HS-27A (cell line): ENCODE measurements around the gene ADCYAP1R1.

ENCODE experiments used
- DNase-seq: peaks from one replicate; pipeline ENCODE4 v3.0.0-alpha.2; 2012; ENCODE audit warnings: low read depth, missing footprints

ADCYAP1R1 gene

DNA sequence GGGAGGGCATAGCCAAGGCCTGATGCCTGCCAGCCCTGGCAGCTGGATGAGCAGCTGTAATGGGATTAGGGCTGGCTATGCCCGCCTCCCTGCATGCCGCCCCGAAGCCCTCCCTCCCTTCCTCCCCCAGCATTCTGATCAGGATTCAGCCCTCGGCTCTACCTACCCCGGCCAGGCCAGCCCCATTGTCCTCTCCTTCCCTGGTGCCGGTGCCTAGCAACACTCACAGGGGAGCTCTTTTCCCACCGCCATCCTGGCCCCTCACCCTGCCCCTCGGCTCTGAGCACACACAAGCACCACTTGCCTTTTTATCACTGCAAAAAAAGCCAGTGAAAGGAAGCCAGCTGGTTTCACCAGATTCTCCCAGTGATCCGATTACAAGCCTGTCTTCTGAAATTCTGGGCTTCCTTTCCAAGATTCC lies 9.0 kb upstream of the ADCYAP1R1 start:
- no peak for DNase-seq

DNA sequence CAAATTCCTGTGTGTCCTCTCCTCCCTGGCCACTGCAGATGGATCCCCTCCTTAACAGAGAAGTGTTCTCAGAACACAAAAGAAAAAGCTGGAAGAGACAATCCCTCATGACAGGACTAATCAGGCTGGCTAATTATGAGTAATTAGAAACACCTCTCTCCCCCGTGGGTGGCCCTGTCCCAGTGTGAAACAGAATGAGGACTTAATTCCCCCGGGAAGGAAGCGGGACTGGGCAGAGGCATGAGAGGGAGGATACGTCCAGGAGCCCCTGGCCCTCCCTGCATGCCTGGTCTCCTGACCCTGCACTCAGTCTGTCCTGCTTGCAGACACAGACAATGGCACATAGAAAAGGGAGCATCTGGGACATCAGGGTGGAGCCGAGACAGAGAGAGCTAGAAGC lies 7.6 kb upstream of the ADCYAP1R1 start:
- DNase-seq: no peak

DNA sequence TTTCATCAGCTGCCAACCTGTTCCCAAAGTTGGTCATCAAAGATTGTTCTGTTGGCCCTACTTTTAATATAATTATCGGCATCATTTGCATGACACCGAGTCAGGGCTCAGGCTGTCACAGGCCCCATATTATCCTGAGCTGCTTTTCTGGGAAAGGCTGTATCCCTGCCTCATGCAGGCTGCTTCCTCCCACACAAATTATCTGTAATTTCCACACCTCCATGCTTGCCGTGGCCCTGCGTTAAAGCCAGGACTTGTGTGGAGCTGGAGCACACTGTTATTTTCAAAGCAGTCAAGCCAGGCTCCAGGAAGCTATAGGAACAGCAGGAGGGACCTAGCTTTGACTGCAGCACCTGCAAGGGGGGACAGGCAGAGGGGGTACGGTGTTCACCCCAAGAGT lies 5.4 kb upstream of the ADCYAP1R1 start:
- no peak for DNase-seq

DNA sequence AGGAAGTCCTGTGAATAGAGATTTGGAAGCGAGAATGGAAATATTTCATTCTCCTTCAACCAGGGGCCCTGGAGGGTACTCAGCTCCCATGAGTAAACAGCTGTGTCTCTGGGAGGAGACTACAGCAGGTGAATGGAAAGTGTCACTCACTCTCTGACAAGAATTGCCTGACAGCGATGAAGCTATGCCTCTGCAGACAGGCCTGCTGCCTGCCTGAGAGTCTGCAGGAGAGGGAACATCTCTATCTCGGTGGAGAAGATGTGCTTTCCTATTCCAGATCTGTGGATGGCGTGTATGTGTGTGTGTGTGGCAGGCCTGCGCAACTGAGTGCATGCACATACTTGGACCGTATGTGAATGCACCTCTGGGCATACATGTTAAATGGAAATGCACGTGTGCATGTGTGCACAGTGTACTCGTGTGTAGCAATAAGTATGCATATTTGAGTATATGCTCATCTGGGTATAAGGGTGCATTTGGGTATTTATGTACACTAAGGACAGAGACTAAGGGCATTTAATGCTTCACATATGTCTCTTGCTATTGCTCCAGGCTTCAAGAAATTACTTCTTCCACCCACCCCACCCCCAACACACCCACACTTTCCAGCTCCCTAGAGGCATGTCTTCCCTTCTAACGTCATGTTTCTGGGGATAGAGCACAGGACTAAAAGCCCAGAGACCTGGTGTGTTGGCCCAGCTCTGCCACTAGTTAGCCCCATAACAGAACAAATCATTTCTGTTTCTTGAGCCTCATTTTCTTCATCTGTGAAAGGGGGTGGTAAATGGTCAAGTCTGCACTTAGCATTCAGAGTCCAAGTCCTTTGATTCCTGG lies 4.6 kb upstream of the ADCYAP1R1 start:
- no peak for DNase-seq

DNA sequence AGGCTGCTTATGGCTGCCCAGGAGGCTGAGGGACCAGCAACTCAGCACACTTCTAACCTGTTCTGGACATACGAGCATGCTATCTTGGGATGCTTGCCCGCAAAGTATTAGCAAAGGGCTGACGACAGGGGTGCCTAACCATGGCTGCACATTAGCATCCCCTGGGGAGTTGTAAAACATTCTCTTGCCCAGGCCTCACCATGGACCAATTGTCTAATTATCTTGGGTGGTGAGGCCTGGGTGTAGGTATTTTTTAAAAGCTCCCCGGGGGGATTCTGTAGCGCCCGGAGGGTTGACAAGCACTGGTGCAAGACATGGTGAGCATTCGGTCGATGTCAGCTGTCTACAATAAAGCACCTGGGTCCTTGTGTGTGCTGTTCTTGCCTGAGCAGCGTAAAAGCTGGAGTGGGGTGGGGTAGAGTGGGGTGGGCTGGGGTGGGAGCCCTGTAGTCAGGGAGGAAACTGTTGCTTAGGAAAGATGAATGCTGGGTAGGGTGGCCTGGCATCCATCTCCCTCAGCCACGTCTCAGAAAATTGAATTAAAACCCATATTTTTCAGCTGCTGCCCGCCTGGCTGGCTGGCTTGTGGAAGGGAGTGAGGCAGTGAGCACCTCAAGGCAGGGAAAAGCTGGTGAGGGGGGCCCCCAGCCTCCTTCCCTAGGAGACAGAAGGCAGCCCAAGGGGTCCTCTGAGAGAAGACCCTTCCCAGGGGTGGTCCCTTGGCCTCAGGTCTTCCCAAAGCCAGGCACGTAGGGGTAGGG lies 2.9 kb upstream of the ADCYAP1R1 start:
- DNase-seq: no peak

DNA sequence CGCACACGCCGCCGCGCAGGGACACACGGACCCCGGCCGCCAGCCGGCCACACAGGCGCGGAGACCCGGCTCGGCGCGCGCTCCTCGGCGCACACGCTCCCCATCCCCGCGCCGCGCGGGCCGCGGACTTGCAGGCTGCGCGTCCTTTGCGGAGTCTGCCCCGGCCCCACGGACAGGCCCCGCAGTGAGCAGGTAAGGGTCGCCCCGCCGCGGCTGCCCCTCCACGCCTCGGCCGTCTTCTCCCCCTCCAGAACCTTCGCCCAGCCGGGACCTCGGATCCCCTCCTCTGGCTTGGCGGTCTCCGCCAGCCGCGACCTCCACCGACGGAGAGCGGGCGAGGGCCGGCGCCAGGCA lies 356 bp downstream of the ADCYAP1R1 start:
- DNase-seq: no peak

DNA sequence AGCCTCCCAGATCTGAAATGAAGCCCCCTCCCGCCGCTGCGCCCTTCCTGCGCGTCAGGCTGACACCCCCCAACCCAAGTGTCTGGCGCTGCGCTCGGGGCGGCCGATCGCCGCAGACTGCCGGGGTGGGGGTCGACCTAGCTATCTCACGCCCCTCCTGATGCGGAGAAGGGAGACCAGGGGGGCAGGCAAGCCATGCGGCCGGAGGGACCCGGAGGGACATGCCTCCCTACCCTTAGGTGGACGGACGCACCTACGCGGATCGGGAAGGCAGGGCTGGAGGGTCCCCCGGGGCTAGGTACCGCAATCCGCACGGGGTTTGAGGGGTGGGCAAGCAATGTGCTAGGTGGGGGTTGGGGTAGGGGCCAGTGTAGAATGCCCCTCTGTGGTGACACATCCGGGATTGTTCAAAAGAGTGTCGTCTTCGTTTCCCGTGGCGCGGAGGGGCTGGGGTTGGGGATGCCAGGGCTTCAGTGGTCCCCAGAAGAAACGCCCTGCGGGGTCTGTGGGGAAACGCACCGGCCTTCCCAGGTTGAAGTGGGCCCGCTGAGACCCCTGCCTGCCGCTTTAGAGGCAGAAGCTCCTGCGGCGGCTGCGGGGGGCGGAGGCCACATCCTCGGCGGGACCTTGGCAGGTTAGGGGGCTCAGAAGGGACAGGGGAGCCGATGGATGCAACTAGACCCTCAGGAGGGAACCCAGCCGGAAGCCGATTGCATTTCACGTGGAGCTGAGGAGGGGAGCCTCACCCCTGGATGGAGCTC lies 913 bp downstream of the ADCYAP1R1 start:
- DNase-seq: no peak

DNA sequence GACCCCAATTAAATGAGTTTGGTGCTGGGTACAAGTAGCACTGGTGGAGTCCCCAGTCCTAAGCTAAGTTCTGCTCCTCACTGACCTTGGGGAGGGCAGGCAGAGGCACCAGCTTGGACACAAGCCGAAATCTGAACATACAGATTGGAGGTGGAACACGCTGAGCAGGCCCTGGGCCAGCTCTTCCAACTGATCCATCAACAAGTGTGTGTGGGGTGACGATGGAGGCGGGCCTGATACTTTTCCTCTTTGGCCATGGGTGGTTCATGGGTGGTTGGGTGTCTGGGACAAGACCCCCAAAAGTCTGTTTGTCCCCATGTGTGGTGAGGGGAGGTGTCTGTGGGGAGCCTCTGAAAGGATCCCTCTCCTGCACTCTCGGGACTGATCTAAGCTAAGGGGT lies 1.9 kb downstream of the ADCYAP1R1 start:
- no peak for DNase-seq

DNA sequence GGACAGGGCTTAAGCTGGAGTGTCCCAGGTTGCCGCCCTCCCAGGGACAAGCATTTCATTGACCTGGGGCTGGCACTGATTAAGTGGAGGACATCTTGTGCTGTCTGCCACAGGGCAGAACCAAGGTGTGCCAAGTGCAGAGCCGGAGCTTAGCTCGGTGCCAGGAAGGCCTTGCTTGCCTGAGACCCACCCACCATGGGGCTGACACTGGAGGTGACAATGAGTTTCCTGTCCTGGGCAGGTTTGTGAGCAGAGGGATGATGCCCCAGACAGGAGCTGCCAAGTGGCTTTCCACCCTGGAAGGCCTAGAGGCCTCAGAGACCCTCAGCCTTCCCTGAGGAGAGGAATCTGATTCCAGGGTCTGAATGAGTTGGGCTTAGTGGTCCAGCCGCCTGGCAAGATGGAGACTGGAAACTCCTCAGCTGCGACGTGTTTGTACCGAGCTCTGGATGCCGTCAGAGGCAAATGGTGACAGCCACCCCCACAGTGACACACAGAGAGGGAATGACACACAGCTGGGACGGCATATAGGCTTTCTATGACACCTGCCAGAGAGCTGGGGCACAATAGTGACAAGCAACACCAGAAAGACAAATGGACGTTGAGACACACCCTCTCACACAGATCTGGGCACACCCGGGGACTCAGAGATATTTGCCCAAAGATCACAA lies 2.6 kb downstream of the ADCYAP1R1 start:
- DNase-seq: no peak

DNA sequence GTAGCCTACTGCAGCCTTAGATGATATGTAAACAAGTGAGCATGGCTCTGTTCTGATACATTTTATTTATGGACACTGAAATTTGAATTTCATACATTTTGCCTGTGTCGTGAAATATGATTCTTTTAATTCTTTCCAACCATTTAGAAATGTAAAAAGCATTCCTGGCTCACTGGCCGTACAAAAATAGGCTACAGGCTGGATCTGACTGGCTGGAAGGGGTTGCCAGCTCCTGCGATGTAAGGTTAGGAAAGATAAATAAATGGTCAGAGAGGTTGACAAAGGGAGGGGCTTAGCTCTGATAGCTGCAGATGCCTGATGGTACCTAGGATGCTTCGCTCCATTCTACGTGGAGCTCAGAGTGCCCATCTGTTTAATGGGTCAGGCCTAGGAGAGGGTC lies 3.4 kb downstream of the ADCYAP1R1 start:
- DNase-seq: no peak

DNA sequence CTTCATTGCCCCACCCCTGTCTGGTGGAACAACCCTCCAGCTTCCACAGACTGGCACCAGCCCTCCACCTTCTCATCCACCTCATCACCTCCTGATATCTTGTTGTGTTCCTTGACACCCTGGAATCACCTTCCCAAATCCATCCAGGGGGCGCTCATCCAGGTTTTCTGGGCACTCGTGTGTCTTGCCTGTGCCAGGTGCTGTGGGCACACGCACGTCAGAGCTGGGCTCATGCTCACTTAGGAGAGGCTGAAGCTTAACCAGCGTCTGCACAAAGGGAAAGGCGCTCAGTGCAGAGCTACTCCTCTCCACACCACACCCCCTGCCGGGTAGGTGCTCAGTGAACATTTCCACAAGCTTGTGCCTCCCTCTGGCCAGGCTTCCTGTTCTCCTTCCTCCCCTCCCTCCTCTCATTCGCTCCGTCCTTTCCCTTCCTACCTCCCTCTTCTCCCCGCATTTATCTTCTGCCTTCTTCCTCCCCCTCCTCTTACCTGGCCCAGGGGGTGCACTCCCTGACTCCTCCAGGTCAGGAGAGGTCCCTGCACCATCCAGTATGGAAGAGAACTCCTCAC lies 4.8 kb downstream of the ADCYAP1R1 start:
- no peak for DNase-seq

DNA sequence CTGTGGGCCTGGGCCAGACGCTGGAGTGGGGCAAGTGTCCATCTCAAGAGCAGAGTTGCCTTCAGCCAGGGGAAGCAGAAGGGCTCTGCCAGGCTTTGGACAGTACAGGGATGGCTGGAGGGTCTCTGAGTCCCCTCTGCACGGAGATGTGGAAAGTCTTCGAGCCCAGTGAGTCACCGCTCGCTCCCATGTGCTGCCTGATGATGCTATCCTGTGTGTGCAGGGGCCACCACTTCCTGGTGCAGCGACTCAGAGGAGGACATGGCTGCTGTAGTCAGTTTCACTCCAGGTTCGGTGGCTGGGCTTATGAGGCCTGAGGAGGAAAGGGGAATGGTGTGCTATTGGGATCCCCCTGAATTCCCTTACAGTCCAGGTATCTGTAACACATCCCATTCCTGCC lies 6.0 kb downstream of the ADCYAP1R1 start:
- DNase-seq: no peak

DNA sequence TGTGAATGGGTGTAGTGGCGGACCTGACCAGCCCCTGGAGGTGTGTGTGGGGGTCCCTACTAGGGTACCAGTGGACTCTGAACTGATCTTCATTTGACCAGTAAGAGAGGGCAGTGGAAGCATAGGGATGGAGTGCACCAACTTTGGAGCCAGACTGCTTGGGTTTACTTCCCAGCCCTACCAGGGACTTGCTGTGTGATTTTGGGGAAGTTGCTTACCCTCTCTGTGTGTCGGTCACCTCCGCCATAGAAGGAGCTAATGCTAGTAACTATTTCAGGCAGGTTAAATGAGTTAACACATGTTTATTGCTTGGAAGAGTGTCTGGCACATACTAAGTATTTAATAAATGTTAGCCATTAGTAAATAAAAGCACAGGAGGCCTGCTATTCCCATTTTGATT lies 6.6 kb downstream of the ADCYAP1R1 start:
- no peak for DNase-seq

DNA sequence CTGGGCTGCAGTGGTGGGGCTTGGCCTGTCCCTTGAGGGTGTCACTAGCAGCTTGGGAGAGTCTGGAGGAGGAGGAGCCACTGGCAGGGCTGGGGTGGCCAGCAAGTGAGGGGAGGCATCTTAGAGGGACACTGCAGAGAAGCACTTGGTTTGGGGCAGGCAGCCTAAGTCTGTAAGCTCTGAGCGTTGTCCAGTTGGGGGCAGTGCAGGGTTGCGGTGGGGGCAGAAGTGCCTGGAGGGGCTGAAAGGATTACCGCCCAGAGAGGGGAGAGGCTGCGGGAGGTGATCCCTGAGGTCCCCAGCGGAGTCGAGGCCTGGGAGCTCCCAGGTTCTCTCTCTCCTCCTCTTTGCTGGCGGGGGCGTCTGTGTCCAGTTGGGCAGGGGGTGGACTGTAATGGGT lies 7.4 kb downstream of the ADCYAP1R1 start:
- no peak for DNase-seq

DNA sequence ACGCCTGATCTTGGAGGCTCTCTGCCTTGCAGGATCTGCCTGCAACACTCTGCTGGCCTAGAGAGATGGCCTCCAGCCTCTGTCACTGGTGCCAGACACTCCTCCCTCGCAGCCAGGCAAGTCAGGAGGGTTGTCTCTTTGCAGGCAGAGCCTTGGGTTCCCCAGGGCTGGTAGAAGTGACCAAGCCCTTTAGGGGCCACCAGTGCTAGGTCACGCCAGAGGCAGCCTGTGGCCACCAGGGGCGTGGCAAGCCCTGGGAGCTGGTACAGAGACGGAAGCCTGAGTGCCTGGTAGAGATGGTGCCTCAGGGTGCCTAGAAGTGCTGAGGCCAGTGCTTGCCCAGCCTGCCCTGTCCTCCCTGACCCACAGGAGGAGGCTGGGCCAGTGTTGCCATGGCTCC lies 9.1 kb downstream of the ADCYAP1R1 start:
- DNase-seq: no peak

DNA sequence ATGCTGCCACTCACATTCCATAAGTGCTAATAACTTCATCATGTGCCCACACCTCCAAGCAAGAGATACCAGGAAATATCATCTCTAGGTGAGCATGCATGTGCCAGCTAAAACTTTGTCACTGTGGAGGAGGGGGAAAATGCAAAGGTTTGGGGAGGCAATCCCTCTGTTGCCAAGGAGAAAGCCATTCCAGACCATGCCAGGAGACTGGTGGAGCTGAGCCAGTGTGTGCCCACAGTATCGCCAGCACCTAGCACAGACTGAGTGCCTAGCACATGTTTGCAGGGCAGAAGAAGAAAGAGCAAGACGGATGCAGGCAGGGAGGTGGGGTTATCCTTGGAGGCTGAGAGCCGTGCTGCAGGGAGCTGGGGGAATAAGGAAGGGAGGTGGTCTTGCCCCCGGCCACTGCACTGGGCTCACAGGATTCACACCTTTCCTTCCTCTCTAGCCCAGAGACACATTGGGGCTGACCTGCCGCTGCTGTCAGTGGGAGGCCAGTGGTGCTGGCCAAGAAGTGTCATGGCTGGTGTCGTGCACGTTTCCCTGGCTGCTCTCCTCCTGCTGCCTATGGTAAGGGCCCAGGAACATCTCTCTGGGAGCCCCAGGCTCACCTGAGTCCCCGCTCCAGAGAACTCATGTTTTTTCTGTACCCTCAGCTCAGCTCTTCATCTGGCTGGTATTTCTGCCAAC lies 10.8 kb downstream of the ADCYAP1R1 start:
- DNase-seq: no peak

DNA sequence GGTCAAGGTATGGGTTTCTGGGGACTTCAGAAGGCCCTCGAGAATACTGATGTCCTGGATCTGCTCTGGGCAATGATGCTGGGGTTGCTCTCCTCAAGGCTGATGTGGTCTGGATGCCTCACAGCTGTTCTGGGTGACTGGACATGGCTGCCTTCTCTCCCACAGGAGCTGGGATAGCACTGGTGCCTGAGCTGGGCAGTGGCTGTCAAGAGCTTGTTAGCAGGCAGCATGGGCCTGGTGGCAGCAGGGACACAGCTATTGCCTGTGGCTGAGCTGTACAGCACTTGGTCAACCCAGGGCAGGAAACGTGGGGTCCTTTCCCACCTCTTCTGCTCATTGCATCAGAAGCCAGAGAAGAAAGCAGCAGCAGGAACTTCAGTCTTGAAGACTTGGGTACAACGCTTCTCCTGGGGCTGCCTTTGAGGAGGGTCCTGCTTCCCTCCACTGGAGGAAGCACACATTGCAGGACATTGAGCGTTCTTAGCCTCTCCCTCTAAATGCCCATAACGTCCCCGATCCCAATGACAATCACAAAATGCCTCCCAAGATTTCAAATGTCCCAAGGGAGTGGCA lies 13.0 kb downstream of the ADCYAP1R1 start:
- no peak for DNase-seq

DNA sequence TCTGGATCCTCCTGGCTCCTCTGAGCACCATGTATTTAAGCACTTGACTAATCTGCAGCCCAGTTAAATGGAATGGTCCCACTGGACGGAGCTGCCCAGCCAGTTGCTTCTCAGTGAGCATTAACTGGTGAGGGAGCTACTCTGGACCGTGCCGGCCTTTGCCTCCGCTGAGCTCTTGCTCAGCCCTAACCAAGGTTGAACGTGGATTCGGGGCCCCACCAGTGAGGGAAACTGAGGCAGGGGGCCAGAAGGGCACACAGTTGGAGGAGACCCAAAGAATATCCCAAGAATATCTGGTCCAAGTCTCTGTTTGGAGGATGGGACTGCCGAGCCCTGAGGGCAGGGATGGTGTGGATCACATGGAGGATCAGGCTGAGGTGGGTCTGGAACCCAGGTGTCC lies 13.7 kb downstream of the ADCYAP1R1 start:
- DNase-seq: no peak

DNA sequence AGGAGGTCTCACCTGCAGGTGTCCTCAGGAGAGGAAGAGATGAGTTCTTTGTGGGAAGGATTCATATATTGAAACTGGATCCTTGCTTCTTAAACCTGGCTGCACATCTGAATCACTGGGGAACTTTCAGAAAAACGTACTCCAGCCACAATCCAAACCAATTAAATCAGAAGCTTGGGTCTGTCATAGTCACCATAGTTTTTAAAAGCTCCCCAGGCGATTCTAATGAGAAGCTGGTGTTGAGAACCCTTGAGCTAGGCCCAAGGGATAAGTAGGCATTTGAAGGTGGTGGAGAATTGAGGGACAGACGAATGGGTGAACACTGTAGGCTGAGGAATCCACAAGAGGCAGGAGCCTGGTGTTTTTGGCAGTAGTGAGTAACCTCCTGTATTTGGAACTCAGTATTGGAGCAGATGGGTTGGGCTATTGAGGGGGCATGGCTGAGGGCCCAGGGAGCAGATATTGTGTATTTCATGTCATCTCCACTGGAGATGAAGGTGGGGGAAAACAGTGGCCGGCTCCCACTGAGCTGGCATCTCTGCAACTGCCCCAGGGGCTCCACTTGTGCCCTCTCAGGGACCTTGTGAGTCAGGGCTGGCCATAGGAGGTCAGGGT lies 14.5 kb downstream of the ADCYAP1R1 start:
- no peak for DNase-seq

DNA sequence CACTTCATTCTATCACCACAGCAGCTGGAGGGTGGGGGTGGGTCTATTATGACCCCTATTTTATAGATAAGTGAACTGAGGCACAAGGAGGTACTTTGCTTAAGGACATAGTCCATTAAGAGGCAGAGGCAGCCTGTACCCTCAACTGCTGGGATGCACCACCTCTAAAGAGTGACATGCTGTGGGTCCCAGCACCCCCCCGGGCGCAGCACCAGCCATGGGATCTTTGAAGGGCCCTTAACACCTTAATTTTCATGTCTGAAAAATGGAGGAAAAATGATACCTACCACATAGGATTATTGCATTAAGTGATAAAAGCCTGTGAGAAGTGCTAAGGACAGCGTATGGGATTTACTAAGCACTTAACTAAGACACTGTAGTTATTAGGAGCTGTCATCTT lies 15.4 kb downstream of the ADCYAP1R1 start:
- DNase-seq: no peak
